Activated CD8-positive, alpha-beta memory T cell treated with anti-CD3 and anti-CD28 coated beads, Interleukin-2, amount 50 U/mL, for 24 hours (primary cell): ENCODE results near the gene MISP.
"Not testable (repeated sequence)": the region's sequence is repeated elsewhere in the genome, so short reads cannot be mapped to it uniquely, and the experiment has no call there.

Experiments
- DNase-seq: peaks from one replicate; pipeline ENCODE4 v3.0.0-alpha.2; 2020; ENCODE audit errors: extremely low read depth

The MISP gene

GRCh38 chr19:750640-751423 is at the start of gene MISP:
Gene MISP, plus strand, starts transcription at chr19:751112. Its CDS starts 5,835 bp downstream, at chr19:756947.
- DNase-seq: no peak

- DNase-seq: not testable (repeated sequence)
These were observed 48.1 kb upstream of the MISP start for GRCh38 chr19:702847-703246.

GRCh38 chr19:703329-703650 is 47.6 kb upstream of the MISP start:
- DNase-seq: no peak

GRCh38 chr19:703651-704446 is 47.1 kb upstream of the MISP start:
- DNase-seq: peak; percentile 40

GRCh38 chr19:704447-704741 is 46.5 kb upstream of the MISP start:
- DNase-seq: no peak

GRCh38 chr19:708154-709143 is 42.5 kb upstream of the MISP start, which contains the start of gene PALM:
Gene PALM, plus strand, starts transcription at chr19:708935. Its CDS starts 212 bp downstream, at chr19:709147.
- no peak for DNase-seq

GRCh38 chr19:709196-709964 is 41.5 kb upstream of the MISP start:
- no peak for DNase-seq

GRCh38 chr19:709965-710571 is 40.8 kb upstream of the MISP start:
- no peak for DNase-seq

GRCh38 chr19:710767-711166 is 40.1 kb upstream of the MISP start:
- no peak for DNase-seq

GRCh38 chr19:711254-711653 is 39.7 kb upstream of the MISP start:
- no peak for DNase-seq

- no peak for DNase-seq
These were observed 35.6 kb upstream of the MISP start for GRCh38 chr19:715347-715746.

GRCh38 chr19:718251-718951 is 32.5 kb upstream of the MISP start:
- no peak for DNase-seq

- DNase-seq: no peak
These were observed 31.9 kb upstream of the MISP start for GRCh38 chr19:718991-719512.

GRCh38 chr19:719636-720344 is 31.1 kb upstream of the MISP start:
- no peak for DNase-seq

- DNase-seq: no peak
These were observed 30.4 kb upstream of the MISP start for GRCh38 chr19:720345-721160.

- DNase-seq: no peak
These were observed 28.3 kb upstream of the MISP start for GRCh38 chr19:722553-723101.

GRCh38 chr19:723247-723646 is 27.7 kb upstream of the MISP start:
- no peak for DNase-seq

- no peak for DNase-seq
These were observed 27.2 kb upstream of the MISP start for GRCh38 chr19:723714-724113.
